ENCODE data around the gene SPATC1L.

DNA sequence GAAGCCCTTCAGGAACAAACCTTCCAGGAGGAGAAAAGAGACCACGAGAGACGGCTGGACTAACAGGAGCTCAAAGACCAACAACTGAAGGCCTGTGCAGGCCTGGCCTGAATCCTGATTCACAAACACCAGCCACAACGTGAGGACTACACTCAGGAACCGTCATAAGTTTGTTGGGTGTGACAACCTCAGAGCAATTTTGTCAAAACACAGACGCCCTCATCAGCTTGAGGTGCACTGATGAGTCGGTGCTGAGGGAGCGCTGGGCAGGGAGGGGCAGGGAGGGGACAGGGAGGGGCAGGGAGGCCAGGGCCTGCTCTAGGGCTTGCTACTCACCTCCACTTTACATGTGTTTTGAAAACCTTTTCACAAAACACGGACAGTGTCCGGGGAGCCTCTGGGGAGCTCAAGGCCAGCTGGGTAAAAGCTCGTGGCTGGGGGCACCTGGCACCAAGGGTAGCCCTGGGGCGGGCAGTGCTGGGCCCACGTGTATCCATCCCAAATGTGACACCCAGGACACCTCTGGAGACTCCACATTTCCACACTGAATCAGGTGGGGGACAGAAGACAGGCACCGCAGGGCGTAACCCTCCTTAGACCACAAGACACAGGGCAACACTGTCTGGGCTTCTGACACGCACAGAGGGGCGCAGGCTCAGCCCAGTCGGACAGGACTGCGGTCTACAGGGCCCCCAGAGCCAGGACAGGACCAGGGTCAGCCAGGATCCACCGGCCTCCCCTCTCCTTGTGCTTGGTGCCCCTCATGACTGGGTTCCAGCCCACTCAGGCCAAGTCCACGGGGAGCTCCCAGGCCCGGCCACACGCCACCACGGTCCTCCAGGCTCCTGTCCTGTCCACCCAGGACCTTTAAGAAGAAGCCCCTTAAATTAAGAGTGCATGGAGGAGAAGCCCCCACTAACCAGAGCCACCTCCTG is 27.8 kb upstream of the SPATC1L start:
- TF ChIP-seq, protein P1, sequence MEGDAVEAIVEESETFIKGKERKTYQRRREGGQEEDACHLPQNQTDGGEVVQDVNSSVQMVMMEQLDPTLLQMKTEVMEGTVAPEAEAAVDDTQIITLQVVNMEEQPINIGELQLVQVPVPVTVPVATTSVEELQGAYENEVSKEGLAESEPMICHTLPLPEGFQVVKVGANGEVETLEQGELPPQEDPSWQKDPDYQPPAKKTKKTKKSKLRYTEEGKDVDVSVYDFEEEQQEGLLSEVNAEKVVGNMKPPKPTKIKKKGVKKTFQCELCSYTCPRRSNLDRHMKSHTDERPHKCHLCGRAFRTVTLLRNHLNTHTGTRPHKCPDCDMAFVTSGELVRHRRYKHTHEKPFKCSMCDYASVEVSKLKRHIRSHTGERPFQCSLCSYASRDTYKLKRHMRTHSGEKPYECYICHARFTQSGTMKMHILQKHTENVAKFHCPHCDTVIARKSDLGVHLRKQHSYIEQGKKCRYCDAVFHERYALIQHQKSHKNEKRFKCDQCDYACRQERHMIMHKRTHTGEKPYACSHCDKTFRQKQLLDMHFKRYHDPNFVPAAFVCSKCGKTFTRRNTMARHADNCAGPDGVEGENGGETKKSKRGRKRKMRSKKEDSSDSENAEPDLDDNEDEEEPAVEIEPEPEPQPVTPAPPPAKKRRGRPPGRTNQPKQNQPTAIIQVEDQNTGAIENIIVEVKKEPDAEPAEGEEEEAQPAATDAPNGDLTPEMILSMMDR (IDR thresholded peaks at IDR 0.05) = no peak
- TF ChIP-seq POLR2A (IDR thresholded peaks at IDR 0.05) = no peak
